Caco-2 (cell line): ENCODE results near the gene ABCD1. TPM values are rescaled to one million over a fixed set of nuclear protein-coding genes. Genes with fewer than 3 reads are reported as not detected.

Experiments
- BruUV-seq: library from RNA; stranded (reverse); fragments of 400-500 nt; replicated peaks from 2 replicates; lab custom pipeline; 2021; lab: Mats Ljungman, UMichigan
- CTCF ChIA-PET: fragments of 300-600 bp; sonication (Branson Sonifier 250); formaldehyde crosslinking; loops from one replicate; lab custom pipeline; 2022; ENCODE audit warnings: antibody characterized with exemption; lab: Charles Lee
- POLR2A ChIA-PET: fragments of 300-600 bp; sonication (Branson Sonifier 250); formaldehyde crosslinking; loops from one replicate; lab custom pipeline; 2022; ENCODE audit warnings: antibody characterized with exemption; lab: Charles Lee
- DNase-seq, 2 experiments: peaks; one replicate each; pipeline versions ENCODE4 v3.0.0 to v3.0.0-alpha.2; 2020 to 2022
- H3K27me3 ChIP-seq: replicated peaks from 2 replicates; pipeline ENCODE4 v1.6.0; 2011; ENCODE audit warnings: low read length; ENCODE audit not compliant: control insufficient read depth, insufficient read depth
- H3K36me3 ChIP-seq: 2 replicates; pipeline ENCODE4 v1.5.1; 2011; ENCODE audit warnings: low read length; ENCODE audit not compliant: control insufficient read depth, insufficient read depth
- H3K4me1 ChIP-seq: fragments of 250-450 bp; sonication (Bioruptor Pico); 2 replicates; pipeline ENCODE4 v1.5.1; 2020; ENCODE audit warnings: mild to moderate bottlenecking
- H3K4me3 ChIP-seq: 2 replicates; pipeline ENCODE4 v1.5.1; 2011; ENCODE audit warnings: low read depth, mild to moderate bottlenecking, control low read depth, low read length
- H3K9me3 ChIP-seq: fragments of 250-450 bp; sonication (Bioruptor Pico); 2 replicates; pipeline ENCODE4 v1.5.1; 2020; ENCODE audit warnings: mild to moderate bottlenecking, moderate library complexity
- H3K27ac Mint-ChIP-seq: one replicate; pipeline ENCODE4 v1.8.0; 2022; ENCODE audit warnings: mixed read lengths; ENCODE audit not compliant: unreplicated experiment
- H3K27me3 Mint-ChIP-seq: one replicate; pipeline ENCODE4 v1.8.0; 2022; ENCODE audit warnings: mixed read lengths; ENCODE audit not compliant: insufficient read depth, unreplicated experiment
- H3K36me3 Mint-ChIP-seq: one replicate; pipeline ENCODE4 v1.8.0; 2022; ENCODE audit warnings: mild to moderate bottlenecking, mixed read lengths; ENCODE audit not compliant: insufficient read depth, unreplicated experiment
- H3K4me1 Mint-ChIP-seq: one replicate; pipeline ENCODE4 v1.8.0; 2022; ENCODE audit warnings: low read depth, mixed read lengths; ENCODE audit not compliant: unreplicated experiment
- H3K4me3 Mint-ChIP-seq: one replicate; pipeline ENCODE4 v1.8.0; 2022; ENCODE audit warnings: mild to moderate bottlenecking, moderate library complexity, mixed read lengths; ENCODE audit not compliant: unreplicated experiment
- H3K9me3 Mint-ChIP-seq: one replicate; pipeline ENCODE4 v1.8.0; 2022; ENCODE audit warnings: mixed read lengths; ENCODE audit not compliant: unreplicated experiment
- CTCF ChIP-seq, 2 experiments: fragments of 200-600 bp in 1 of 2; IDR thresholded peaks; 1 replicate in 1 of 2; 2 replicates in 1 of 2; pipeline versions ENCODE4 v1.5.1 to v1.8.0; 2011 to 2022; ENCODE audit warnings: antibody characterized with exemption in 1 of 2, control low read depth in 1 of 2, inconsistent platforms in 1 of 2, low read depth in 1 of 2, low read length in 1 of 2, mild to moderate bottlenecking in 1 of 2, moderate library complexity in 1 of 2; ENCODE audit not compliant: insufficient read depth in 1 of 2, severe bottlenecking in 1 of 2, unreplicated experiment in 1 of 2
- intact Hi-C: fragments of 100-400 bp; cut with micrococcal nuclease; formaldehyde crosslinking; loops from one replicate; pipeline ENCODE4 v1.10.0; 2022; ENCODE audit not compliant: unreplicated experiment
- total RNA-seq: library from RNA; stranded (reverse); gene quantifications from 2 replicates; pipeline ENCODE4 v1.2.3, GENCODE V29; 2022

Gene ABCD1
- total RNA-seq, 1 experiment from 2014 or later = 4.3 TPM

GRCh38 chrX:153731117-153731844, 6.6 kb downstream of the ABCD1 start:
- no peak for DNase-seq
- Histone ChIP-seq H3K27me3 (no peaks in the 10 kb centered on the region), H3K4me3 (no peak overlapping the region), H3K9me3 (no peaks in the 10 kb centered on the region), H3K4me1 (peaks cover 4% of the 10 kb centered on the region; the same call in 1 of the 2 replicates), H3K36me3 (no peaks in the 10 kb centered on the region)
- Mint-ChIP-seq H3K27ac (no peak overlapping the region), H3K9me3 (no peaks in the 10 kb centered on the region), H3K4me1 (no peaks in the 10 kb centered on the region), H3K4me3 (no peak overlapping the region), H3K36me3 (peaks cover 3% of the 10 kb centered on the region), H3K27me3 (no peaks in the 10 kb centered on the region)
- CTCF ChIA-PET = no interaction called here
- POLR2A ChIA-PET = no interaction called here
- no TSS peak for BruUV-seq
- intact Hi-C loops = no loop called here
- TF ChIP-seq CTCF (IDR thresholded peaks at IDR 0.05; ENCODE audit: insufficient read depth in 1 of 2, low read depth in 1 of 2, low read length in 1 of 2, severe bottlenecking in 1 of 2, unreplicated experiment in 1 of 2) = no peak

DNA sequence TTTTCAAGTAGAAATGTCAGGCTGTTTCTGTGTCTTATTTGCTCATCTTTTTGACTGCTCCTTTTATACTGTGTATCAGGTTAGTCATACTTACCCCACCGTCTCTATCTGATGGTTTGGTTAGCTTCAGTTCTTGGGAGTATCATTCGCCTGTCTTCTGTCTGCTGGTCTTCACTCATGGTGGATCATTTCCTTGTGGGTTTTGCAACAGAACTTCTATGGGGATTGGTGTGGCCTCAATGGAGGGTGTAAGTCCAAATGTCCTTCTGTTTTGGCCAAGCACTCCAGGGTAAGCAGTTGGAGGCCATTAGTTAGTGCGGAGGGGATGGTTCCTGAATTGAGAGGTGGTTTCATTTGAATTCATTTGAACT, 7.2 kb downstream of the ABCD1 start:
- ChIA-PET CTCF (no interaction called here), POLR2A (no interaction called here)
- H3K36me3 Mint-ChIP-seq = no peaks in the 10 kb centered on the region
- Histone ChIP-seq H3K4me3 (no peak overlapping the region), H3K27me3 (no peaks in the 10 kb centered on the region), H3K4me1 (no peaks in the 10 kb centered on the region; the same call in 1 of the 2 replicates), H3K36me3 (no peaks in the 10 kb centered on the region), H3K9me3 (no peaks in the 10 kb centered on the region)
- no peak overlapping the region for H3K27ac Mint-ChIP-seq
- no peaks in the 10 kb centered on the region for H3K4me1 Mint-ChIP-seq
- intact Hi-C loops = no loop called here
- TF ChIP-seq CTCF (IDR thresholded peaks at IDR 0.05; ENCODE audit: insufficient read depth in 1 of 2, low read depth in 1 of 2, low read length in 1 of 2, severe bottlenecking in 1 of 2, unreplicated experiment in 1 of 2) = no peak
- H3K4me3 Mint-ChIP-seq = no peak overlapping the region
- no peak for DNase-seq
- no peaks in the 10 kb centered on the region for H3K27me3 Mint-ChIP-seq
- BruUV-seq = no TSS peak
- H3K9me3 Mint-ChIP-seq = no peaks in the 10 kb centered on the region

GRCh38 chrX:153732401-153732800, 7.7 kb downstream of the ABCD1 start:
- H3K36me3 ChIP-seq = no peaks in the 10 kb centered on the region
- no peak overlapping the region for H3K4me3 Mint-ChIP-seq
- H3K4me1 ChIP-seq = no peaks in the 10 kb centered on the region
- DNase-seq = no peak
- no peak for TF ChIP-seq CTCF (IDR thresholded peaks at IDR 0.05; ENCODE audit: insufficient read depth in 1 of 2, low read depth in 1 of 2, low read length in 1 of 2, severe bottlenecking in 1 of 2, unreplicated experiment in 1 of 2)
- H3K27me3 ChIP-seq = no peaks in the 10 kb centered on the region
- no peaks in the 10 kb centered on the region for H3K27me3 Mint-ChIP-seq
- intact Hi-C loops = no loop called here
- BruUV-seq = no TSS peak
- no peaks in the 10 kb centered on the region for H3K4me1 Mint-ChIP-seq
- H3K27ac Mint-ChIP-seq = no peak overlapping the region
- no peaks in the 10 kb centered on the region for H3K9me3 Mint-ChIP-seq
- ChIA-PET CTCF (no interaction called here), POLR2A (no interaction called here)
- H3K4me3 ChIP-seq = no peak overlapping the region
- H3K9me3 ChIP-seq = no peaks in the 10 kb centered on the region
- H3K36me3 Mint-ChIP-seq = no peaks in the 10 kb centered on the region
